ENCODE results near the gene SYT7.

The SYT7 gene

GRCh38 chr11:61577383-61578118 lies 3.3 kb downstream of the SYT7 start:
- peak; percentile 53 for TF ChIP-seq CTCF (conservative IDR thresholded peaks at IDR 0.05; ENCODE audit: low read depth, low read length)
- DNase-seq (ENCODE audit: low read depth) = no peak

GRCh38 chr11:61575886-61576861 lies 4.7 kb downstream of the SYT7 start:
- TF ChIP-seq CTCF (conservative IDR thresholded peaks at IDR 0.05; ENCODE audit: low read depth, low read length) = no peak
- no peak for DNase-seq (ENCODE audit: low read depth)

More at GRCh38 chr11:61577383-61578118, 3.3 kb downstream of the SYT7 start:
- no peak overlapping the region for H3K4me3 ChIP-seq (ENCODE audit: low read length)

GRCh38 chr11:61574611-61575010 lies 6.3 kb downstream of the SYT7 start:
- DNase-seq (ENCODE audit: low read depth) = no peak
- H3K4me3 ChIP-seq (ENCODE audit: low read length) = no peak overlapping the region
- no peak for TF ChIP-seq CTCF (conservative IDR thresholded peaks at IDR 0.05; ENCODE audit: low read depth, low read length)

More at GRCh38 chr11:61575886-61576861, 4.7 kb downstream of the SYT7 start:
- H3K4me3 ChIP-seq (ENCODE audit: low read length) = no peak overlapping the region

- DNase-seq (ENCODE audit: low read depth) = no peak
- no peak overlapping the region for H3K4me3 ChIP-seq (ENCODE audit: low read length)
- TF ChIP-seq CTCF (conservative IDR thresholded peaks at IDR 0.05; ENCODE audit: low read depth, low read length) = no peak
Observed at GRCh38 chr11:61572913-61573312, 8.0 kb downstream of the SYT7 start.

GRCh38 chr11:61571869-61572268 lies 9.0 kb downstream of the SYT7 start:
- TF ChIP-seq CTCF (conservative IDR thresholded peaks at IDR 0.05; ENCODE audit: low read depth, low read length) = no peak
- no peak overlapping the region for H3K4me3 ChIP-seq (ENCODE audit: low read length)
- DNase-seq (ENCODE audit: low read depth) = no peak

GRCh38 chr11:61571337-61571736 lies 9.5 kb downstream of the SYT7 start:
- H3K4me3 ChIP-seq (ENCODE audit: low read length) = no peak overlapping the region
- no peak for TF ChIP-seq CTCF (conservative IDR thresholded peaks at IDR 0.05; ENCODE audit: low read depth, low read length)
- DNase-seq (ENCODE audit: low read depth) = no peak
